SHP77 (cell line): ENCODE measurements around the gene ASB6.

Source experiments
- DNase-seq, 2 experiments: peaks; one replicate each; lab custom pipeline; 2025; lab: John Stamatoyannopoulos, UW

Gene ASB6

GRCh38 chr9:129641750-129642585 is at the start of gene ASB6:
ASB6 (minus strand) TSS chr9:129642151; CDS start chr9:129641999, 152 bp downstream.
- DNase-seq = peak; percentile 90 to 93

GRCh38 chr9:129688285-129689043 is 46.5 kb upstream of the ASB6 start:
- DNase-seq = no peak

- DNase-seq = no peak
Measured at GRCh38 chr9:129687391-129687790, 45.4 kb upstream of the ASB6 start.

- no peak for DNase-seq
Measured at GRCh38 chr9:129686736-129687135, 44.8 kb upstream of the ASB6 start.

DNA sequence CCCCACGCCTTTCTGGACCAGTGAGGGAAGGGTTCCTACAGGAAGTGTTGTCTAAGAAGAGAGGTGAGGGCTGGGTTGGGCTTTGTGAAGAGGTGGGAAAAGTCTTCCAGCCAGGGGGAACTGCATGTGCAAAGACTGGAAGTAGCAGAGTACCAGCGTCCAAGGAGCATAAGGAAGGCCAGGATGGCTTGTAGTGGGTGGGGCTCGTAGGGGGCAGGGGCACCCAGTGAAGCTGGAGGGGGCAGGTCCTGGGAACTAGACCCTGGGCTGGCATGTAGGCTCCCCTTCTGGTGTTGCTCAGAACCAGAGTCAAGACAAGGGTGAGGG is 43.9 kb upstream of the ASB6 start:
- no peak for DNase-seq

DNA sequence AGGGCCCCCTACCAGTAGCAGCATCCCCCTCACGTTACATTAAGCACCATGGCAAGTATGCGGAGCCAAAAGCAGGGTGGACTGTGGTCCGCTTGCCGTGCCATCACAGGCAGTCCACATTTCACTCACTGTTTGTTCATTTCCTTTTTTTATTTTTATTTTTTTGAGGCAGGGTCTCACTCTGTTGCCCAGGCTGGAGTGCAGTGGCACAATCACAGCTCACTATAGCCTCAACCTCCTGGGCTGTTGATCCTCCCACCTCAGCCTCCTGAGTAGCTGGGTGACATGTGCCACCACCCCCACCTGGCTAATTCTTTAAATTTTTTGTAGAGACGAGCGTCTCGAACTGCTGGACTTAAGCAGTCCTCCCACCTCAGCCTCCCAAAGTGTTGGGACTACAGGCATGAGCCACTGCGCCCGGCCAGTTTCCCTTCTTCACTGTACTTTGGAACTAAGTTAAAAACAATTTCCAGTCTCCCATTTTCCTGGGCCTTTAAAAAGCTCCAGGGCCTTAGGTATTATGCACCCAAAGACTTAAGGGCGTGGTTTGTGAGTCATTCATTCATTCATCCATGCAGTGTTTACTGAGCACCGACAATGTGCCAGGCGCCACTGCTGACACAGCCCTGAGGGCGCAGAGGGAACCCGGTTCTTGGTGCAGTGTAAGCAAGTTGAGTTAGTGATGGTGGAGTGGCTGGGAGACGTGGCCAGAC is 43.4 kb upstream of the ASB6 start:
- no peak for DNase-seq

DNA sequence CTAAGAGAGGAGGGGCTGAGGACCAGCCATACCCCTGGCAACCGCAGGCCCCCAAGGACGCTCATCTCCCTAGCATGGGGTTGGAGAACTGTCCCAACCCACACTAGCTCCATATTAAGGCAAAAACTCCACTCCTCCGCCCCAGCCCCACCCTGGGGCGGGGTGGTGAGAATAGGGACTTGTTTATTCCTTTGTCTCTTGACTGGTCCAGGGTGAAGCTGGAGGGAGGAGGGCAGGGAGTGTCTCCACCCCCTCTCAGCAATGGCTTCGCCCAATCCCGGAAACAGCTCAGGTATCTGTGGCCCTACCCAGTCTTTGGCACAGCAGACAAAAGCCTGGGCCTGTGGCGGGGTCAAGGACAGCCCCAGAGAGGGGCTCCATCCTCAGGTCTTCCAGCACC is 40.4 kb upstream of the ASB6 start:
- DNase-seq = no peak

DNA sequence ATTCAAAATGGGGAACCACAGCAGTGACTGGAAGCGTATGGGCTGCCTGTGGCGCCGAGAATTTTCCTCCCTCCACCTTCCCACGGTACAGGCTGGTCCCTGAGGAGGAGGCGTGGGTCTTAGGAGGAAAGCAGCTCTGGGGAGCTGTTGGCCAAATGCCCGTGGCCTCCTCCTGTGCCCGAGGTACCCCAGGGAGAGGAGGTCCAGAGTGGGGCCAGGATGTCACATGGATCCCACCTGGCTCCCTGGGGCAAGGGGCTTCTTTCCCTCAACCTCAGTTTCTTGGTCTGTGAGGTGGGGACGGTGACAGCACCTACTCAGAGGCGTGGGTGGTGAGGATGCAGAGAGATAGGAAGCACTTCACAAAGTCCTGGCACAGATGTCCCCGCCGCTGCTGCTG is 40.0 kb upstream of the ASB6 start:
- no peak for DNase-seq

DNA sequence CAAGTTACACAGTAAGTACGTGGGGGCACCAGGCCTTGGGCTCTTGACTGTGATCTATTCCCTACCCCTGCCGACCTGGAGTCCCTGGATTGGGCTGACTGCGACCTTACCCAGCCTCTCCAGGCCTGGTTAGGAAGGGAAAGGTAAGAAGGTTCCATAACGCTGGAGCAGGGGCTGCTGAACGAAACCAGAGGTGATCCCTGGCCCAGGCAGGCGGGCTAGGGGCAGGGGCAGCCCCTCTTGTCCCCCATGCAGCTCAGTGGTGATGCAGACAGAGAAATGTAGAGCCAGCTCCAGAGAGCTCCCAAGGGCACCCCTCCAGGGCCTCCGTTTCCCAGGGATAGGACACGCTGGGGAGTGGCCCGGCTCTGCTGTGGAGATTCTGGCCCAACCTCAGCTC is 37.6 kb upstream of the ASB6 start:
- DNase-seq = no peak

- no peak for DNase-seq
Measured at GRCh38 chr9:129678844-129679243, 36.9 kb upstream of the ASB6 start.

DNA sequence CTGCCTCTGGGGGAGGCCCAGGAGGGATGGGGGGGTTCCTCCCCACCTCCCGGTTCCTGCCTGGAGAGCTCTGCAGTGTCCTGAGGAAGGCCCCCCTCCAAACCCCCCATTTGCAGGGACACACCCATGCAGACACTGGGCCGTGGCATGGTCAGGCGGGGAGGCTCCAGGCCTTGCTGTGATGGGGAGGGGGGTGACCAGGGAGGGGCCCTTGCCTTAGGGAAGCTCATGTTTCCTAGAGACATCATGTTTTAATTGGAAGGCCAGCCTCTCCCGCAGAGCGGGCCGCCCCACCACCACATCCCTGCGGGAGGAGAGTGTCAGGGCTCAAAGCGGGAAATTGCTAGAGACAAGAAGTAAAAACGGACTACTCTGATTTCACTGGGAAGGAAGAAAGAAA is 35.5 kb upstream of the ASB6 start:
- no peak for DNase-seq

DNA sequence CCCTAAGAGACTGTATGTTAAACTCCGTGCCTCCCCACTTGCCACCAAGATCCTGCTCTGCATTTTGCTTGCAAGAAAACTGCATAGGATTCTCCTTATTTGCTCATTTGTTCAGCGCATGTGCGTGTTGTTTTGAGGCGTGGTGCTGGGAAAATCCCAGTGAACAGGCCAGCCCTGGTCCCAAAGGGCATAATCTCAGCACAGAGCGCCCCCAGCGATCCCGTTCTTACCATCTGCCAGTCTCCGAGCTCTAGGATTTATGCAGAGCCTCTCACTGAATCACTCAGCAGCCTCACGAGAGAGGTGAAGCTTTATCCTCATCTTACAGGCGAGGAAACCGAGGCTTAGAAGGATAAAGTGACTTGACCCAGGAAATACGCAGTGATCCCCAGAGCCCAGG is 35.0 kb upstream of the ASB6 start:
- DNase-seq = no peak

DNA sequence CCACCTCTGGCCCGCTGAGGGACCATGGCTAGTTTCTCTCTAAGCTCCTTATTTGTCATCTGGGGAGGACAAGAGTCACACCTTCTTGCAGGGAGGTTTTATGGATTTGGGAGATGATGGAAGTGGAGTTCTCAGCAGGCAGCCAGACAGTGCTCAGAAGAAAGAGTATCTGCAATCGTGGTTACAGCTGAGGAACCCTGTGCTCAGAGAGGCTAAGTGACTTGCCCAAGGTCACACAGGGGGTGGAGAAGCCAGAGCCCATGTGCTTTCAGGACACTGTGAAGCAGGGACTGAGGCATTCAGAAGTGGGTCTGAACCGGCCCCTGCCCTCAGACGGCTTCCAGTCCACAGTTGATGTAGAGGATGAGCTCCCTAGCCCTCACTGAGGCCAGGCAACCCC is 34.3 kb upstream of the ASB6 start:
- no peak for DNase-seq

DNA sequence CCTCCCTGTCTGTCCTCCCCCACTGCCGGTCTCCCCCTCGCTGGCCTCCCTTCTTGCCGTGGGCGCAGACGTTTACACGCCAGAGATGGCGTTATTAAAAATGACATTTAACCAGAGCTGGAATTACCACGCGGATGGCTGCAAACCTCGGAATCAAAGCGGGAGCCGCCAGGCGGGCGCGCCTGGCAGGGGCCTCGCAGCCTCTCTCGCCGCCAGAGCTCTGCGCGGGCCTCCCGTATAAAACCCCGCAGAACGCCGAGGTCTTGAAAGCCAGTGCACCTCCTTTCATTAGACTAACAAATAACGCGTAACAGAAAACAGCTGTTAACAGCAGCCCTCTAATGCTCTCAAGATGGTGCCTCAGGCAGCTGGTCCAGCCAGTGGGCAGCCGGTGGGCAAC is 33.7 kb upstream of the ASB6 start:
- no peak for DNase-seq

DNA sequence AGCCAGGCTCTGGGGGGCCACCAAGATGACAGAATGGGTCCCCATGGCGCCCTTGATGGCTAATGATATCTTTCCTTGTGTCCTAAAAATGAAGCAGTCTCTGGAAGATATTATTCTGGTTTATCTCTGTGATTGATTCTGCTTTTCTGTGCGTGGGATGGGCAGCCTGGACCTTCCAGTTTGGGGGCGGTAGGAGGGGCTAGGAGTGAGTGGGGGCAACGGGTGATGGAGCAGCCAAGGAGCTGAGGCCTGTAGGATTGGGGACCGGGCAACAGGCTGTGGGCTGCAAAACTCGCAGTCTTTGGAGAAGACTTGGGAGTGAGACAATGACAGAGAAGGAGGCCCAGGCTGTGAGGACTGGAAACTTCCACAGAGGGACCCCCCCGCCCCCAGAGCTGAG is 32.3 kb upstream of the ASB6 start:
- no peak for DNase-seq

- no peak for DNase-seq
Measured at GRCh38 chr9:129673602-129674001, 31.7 kb upstream of the ASB6 start.

GRCh38 chr9:129672702-129673101 is 30.8 kb upstream of the ASB6 start:
- DNase-seq = no peak

GRCh38 chr9:129671519-129671918 is 29.6 kb upstream of the ASB6 start:
- DNase-seq = no peak

- DNase-seq = no peak
Measured at GRCh38 chr9:129671065-129671464, 29.1 kb upstream of the ASB6 start.

DNA sequence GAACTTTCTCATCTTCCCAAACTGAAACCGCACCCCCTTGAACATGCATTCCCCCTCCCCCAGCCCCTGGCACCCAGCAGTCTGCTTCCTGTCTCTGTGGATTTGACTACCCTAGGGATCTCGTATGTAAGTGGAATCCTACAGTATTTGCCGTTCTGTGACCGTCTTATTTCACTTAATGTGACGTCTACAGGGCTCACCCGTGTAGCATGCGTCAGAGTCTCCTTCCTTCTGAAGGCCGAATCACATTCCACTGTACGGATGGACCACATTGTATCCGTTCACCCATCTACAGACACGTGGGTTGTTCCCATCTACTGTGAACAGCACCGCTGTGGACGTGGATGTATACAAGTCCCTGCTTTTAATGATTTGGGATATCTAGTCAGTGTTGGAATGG is 28.0 kb upstream of the ASB6 start:
- DNase-seq = no peak

GRCh38 chr9:129669141-129669718 is 27.3 kb upstream of the ASB6 start:
- DNase-seq = no peak

DNA sequence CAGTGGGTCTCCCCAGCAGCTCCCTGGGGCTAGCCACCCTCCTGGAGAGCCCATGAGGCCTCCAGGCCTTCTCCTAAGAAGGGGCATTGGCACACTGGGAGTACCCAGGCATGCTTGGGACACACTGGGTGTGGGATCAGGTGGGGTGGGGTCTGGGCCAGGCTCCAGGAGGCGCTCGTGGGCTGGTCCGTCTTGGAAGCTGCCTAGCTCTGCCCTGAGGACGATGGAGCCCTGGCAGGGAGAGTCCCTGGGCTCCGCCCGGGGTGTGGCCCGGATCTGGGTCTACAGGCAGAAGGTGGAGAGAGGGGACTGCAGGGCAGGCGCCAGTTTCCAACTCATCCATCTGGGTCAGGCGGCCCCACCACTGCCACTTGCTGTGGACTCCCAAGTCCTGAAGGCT is 25.9 kb upstream of the ASB6 start:
- DNase-seq = no peak

GRCh38 chr9:129667378-129667777 is 25.4 kb upstream of the ASB6 start:
- no peak for DNase-seq
